B cell (primary cell): ENCODE data around the gene SIX5.

ENCODE experiments used
- CTCF ChIP-seq: fragments of 200-600 bp; IDR thresholded peaks from one replicate; pipeline ENCODE4 v1.8.0; 2022; ENCODE audit warnings: antibody characterized with exemption, mild to moderate bottlenecking
- EZH2 ChIP-seq: IDR thresholded peaks from 2 replicates; pipeline ENCODE4 v1.6.1; 2012; ENCODE audit warnings: borderline replicate concordance, low read depth, mild to moderate bottlenecking, moderate library complexity, low read length; ENCODE audit not compliant: insufficient read depth, poor library complexity, severe bottlenecking

- TF ChIP-seq CTCF (no peak), EZH2 (no peak)
These were observed 48.8 kb upstream of the SIX5 start for GRCh38 chr19:45817725-45818301.
